NCI-H1930 (cell line): Measurements from ENCODE around the gene CMTM5.
"Not testable (repeated sequence)": the region's sequence is repeated elsewhere in the genome, so short reads cannot be mapped to it uniquely, and the experiment has no call there.

Experiments used
- DNase-seq, 2 experiments: peaks; one replicate each; lab custom pipeline; 2025; lab: John Stamatoyannopoulos, UW

CMTM5 gene

DNA sequence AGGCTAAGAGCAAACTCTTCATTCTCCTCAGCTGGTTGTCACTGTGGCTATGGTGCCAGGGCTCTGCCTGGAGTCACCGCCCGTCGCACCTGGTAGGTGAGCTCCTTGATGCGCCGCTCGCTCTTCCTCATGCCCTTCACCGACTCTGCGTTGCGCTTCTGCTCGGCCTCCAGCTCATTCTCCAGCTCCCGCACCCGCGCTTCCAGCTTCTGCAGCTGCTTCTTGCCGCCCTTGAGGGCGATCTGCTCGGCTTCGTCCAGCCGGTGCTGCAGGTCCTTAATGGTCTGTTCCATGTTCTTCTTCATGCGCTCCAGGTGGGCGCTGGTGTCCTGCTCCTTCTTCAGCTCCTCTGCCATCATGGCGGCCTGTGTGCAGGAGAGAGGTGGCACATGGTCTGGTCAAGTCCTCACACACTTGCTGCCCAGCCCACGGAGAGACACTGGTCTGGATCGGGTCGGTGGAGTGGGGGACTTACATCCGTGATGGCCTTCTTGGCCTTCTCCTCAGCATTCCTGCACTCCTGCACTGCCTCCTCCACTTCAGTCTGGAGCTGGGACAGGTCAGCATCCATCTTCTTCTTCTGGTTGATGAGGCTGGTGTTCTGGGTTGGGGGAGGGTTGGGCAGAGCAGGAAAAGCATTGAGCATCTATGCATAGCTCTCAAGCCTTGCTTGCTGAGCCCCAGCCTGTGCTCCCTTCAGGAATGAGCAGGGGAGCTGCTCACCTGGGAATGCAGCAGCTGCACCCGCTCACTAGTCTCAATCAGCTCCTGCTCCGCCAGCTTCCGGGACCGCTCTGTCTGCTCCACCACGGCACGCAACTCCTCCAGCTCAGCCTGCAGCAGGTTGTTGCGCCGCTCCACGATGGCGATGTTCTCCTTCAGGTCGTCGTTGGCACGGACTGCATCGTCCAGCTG lies 38.3 kb downstream of the CMTM5 start:
- DNase-seq: no peak

DNA sequence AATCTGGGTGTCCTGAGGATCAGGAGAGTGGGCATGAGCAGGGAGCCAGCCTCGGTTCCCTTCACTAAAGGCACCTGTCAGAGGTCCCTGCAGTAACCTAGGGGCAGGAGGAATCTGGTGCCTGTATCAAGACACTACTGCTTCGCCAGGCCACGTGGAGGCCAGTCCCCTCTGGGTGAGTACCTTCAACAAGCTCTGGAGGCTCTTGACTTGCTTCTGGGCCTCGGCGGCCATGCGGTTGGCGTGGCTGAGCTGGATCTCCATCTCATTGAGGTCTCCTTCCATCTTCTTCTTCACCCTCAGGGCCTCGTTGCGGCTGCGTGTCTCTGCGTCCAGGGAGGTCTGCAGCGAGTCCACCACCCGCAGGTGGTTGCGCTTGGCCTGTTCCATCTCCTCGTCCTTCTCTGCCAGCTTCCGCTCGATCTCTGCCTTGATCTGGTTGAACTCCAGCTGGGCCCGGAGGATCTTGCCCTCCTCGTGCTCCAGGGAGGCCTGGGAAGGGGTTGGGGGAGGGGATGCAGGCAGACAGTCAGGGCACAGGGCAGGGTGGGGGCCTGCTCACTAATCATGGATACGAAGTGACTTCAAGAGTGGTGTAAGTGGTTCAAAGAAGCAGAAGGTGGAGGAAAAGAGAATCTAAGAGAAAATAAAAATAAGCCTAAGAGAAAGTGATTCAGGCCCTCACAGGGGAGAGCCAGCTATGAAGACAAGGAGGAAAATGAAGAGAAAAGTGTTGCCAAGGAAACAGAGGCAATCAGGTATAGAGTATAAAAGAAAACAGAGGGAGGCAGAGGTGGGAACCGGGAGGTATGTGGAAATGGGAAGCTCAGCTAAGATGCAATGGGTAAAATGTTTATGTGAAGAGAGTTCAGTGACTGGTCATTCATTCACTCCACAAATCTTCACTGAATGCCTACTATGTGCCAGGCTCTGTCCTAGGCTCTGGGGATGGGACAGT lies 39.3 kb downstream of the CMTM5 start:
- DNase-seq: no peak

DNA sequence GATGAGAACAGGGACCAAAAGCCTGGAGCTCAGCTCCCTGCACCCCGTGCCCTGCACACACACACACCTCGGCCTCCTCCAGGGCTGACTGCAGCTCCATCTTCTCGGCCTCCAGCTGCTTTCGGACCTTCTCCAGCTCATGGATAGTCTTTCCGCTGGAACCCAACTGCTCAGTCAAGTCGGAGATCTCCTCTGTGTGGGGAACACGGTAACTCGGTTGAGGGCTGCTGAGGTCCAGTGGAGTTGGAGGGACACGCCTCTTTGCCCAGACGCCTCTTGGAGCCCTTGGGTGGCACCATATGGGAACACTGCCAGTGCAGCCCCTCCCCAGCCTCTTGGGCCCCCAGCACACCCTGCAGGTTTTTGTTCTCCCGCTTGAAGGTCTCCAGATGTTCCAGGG lies 40.0 kb downstream of the CMTM5 start:
- DNase-seq: no peak

DNA sequence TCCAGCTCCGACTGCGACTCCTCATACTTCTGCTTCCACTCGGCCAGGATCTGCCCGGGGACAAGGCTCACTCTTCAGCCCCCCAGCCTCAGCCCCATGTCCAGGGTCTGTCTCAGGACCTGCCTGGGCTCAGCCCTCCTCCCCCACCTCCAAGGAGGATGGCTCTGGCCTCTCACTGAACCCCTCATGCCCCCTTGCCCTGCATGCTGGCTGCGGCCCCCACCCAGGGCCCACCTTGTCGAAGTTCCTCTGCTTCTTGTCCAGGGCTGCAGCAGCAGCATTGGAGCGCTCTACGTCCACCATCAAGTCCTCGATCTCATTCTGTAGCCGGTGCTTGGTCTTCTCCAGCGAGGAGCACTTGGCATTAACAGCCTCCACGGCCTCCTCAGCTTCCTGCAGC lies 40.4 kb downstream of the CMTM5 start:
- DNase-seq: not testable (repeated sequence)

DNA sequence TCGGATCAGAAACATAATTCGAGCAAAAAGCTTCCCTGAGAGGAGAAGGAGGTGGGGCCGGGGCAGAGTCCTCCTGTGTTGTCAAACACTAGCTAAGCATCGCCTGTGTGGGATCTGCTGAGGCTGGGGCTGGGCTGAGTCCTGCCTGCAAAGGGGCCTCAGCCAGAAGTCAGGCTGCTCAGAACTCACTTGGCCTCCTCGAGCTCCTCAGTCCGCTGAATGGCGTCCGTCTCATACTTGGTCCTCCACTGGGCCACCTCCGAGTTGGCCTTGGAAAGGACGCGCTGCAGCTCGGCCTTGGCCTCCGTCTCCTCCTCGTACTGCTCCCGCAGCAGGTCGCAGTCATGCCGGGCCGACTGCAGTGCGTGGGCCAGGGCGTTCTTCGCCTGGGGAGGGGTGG lies 41.2 kb downstream of the CMTM5 start:
- no peak for DNase-seq

DNA sequence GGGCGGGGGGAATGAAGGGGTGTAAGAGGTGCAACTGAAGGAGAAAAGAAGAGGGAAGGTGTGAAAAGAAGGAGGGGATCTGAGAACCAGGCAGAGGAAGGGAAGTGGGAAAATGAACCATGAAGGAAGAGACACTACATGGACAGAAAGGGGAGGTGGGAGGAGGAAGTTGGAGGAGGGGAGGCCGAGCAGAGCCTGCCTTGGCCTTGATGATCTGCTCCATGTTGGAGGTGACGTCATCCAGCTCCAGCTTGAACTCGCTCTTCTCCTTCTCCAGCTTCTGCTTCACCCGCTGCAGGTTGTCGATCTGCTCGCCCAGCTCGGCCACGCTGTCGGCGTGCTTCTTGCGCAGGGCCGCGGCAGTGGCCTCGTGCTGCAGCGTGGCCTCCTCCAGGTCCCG lies 42.8 kb downstream of the CMTM5 start:
- DNase-seq: not testable (repeated sequence)

DNA sequence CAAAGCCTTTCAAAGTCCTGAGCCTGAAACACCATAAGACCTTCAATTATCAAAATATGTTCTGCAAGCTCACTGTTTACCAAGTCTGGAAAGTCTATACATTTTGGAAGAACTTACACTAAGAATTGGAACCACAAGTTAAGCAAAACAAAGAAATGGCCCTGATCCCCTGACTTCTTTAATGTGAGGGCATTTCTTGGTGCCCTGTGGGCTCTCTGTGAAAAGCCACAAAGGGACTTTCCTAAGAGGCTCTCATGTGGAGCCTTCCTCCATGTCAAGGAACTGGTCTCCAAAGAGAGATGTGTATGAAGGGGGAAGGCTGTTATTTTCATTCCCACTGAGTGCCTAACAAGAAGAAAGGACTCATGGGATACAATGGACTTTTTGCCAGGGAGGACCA lies 44.7 kb downstream of the CMTM5 start:
- no peak for DNase-seq

DNA sequence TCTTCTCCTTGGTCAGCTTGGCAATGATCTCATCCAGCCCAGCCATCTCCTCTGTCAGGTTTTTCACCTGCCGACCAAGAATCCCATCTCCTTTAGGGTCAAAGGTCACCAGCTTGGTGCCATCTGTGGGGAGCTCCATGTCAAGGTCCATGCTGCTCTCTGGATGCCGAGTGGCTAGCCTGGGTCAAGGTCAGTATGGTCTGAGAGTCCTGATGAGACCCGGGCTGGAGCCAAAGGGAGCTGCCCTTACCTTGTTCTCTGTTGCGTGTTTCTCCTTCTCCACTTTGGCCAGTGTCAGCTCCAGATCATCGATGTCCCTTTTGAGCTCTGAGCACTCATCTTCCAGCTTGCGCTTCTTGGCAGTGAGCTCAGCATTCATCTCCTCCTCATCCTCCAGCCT lies 46.8 kb downstream of the CMTM5 start:
- no peak for DNase-seq

DNA sequence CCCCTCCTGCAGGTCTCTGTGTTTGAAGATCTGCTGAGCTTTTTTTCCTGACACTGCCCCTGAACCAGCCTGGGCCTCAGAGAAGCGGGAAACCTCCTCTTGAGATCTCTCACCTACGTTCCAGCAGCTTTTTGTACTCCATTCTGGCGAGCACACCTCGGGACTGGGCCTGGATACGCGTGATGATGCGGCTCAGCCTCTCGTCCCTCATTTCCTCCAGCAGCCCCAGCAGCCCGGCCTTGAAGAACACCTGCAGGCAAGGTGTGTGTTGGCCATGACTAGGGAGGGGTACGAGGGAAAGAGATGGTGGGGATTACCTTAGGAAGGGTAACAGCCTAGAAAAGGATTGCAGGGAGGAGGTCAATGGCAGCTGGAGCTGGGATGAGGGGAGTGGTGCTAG lies 48.3 kb downstream of the CMTM5 start:
- no peak for DNase-seq

DNA sequence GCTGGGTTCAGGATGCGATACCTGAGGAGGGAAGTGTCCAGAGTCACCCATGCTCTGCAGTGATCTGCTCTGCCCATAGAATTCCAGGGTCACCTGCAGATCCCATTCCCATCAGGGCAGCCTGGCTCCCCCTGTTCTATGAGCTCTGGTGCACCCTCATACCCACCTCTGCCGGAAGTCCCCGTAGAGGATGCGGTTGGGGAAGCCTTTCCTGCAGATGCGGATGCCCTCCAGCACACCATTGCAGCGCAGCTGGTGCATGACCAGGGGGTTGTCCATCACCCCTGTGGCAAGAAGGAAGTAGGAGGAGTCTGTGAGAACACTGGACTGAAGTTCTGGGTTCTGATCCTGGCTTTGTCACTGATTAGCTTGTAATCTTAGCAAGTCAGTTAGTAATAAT lies 49.0 kb downstream of the CMTM5 start:
- DNase-seq: not testable (repeated sequence)

DNA sequence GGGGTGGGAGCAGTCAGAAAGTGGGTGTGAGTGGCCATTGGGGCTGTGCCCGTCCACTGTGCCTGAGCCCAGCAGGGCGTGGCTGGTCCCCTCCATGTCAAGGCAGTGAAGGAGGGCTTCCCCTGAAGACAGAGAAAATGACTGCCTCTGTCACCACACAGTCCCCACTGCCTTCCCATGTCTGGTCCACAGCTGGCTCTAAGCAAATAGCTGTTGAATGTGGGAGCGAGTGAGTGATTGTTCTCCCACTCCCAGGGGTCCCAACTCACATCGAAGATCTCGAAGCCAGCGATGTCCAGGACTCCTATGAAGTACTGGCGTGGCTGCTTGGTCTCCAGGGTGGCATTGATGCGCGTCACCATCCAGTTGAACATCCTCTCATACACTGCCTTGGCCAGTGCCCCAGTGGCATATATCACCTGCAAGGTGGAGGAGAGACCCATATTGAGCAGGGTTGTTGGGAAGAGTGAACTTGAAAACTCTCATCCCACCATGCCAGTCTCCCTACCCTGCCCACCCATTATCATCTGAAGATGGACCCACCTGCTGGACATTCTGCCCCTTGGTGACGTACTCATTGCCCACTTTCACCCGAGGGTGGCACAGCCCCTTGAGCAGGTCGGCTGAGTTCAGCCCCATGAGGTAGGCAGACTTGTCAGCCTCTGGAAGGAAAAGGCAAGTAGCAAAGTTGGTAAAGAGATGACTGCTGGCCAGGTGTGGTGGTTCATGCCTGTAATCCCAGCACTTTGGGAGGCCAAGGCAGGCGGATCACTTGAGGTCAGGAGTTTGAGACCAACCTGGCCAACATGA lies 52.0 kb downstream of the CMTM5 start:
- DNase-seq: no peak
